HUES64 (cell line): Measurements from ENCODE around the gene PLCL1.

Experiments
- H3K27ac ChIP-seq: 2 replicates; pipeline ENCODE4 v1.7.0; 2013; ENCODE audit warnings: low read depth, low read length, inconsistent platforms
- H3K27me3 ChIP-seq: 2 replicates; pipeline ENCODE4 v1.6.1; 2013; ENCODE audit warnings: mild to moderate bottlenecking, low read length; ENCODE audit not compliant: insufficient read depth
- H3K36me3 ChIP-seq: 2 replicates; pipeline ENCODE4 v1.6.1; 2013; ENCODE audit warnings: mild to moderate bottlenecking, low read length; ENCODE audit not compliant: insufficient read depth
- H3K4me1 ChIP-seq: 2 replicates; pipeline ENCODE4 v1.6.1; 2013; ENCODE audit warnings: mild to moderate bottlenecking, low read length, moderate library complexity; ENCODE audit not compliant: insufficient read depth
- H3K4me3 ChIP-seq: 2 replicates; pipeline ENCODE4 v1.5.1; 2013; ENCODE audit warnings: mild to moderate bottlenecking, low read length, moderate library complexity
- H3K9ac ChIP-seq: 2 replicates; pipeline ENCODE4 v1.6.1; 2013; ENCODE audit warnings: mild to moderate bottlenecking, low read depth, low read length
- H3K9me3 ChIP-seq: 2 replicates; pipeline ENCODE4 v1.6.1; 2013; ENCODE audit warnings: low read depth, low read length; ENCODE audit not compliant: insufficient read depth
- WGBS: fragments of 150-250, 120-280 bp; methylation state at CpG from one replicate; pipeline ENCODE4 v1.1.7; 2013; ENCODE audit warnings: missing lambda C conversion rate; 5-methylcytosine and 5-hydroxymethylcytosine counted together

Gene PLCL1

GRCh38 chr2:197891897-197892442, 87.6 kb downstream of the PLCL1 start:
- H3K27ac ChIP-seq: no peak overlapping the region
- no peaks in the 10 kb centered on the region for H3K36me3 ChIP-seq
- H3K9ac ChIP-seq: no peak overlapping the region
- 88% methylated on average over 7 of the region's 7 CpGs for WGBS
- peaks cover 11% of the 10 kb centered on the region for H3K4me1 ChIP-seq
- H3K27me3 ChIP-seq: no peaks in the 10 kb centered on the region
- no peak overlapping the region for H3K4me3 ChIP-seq
- H3K9me3 ChIP-seq: no peaks in the 10 kb centered on the region

- no peaks in the 10 kb centered on the region for H3K36me3 ChIP-seq
- WGBS: 58% methylated on average over 6 of the region's 6 CpGs
Measured at GRCh38 chr2:197893403-197894177, 89.2 kb downstream of the PLCL1 start.

GRCh38 chr2:197894751-197895274, 90.4 kb downstream of the PLCL1 start:
- no peaks in the 10 kb centered on the region for H3K27me3 ChIP-seq
- 90% methylated on average over 1 of the region's 2 CpGs for WGBS

More at GRCh38 chr2:197893403-197894177, 89.2 kb downstream of the PLCL1 start:
- Histone ChIP-seq H3K4me1 (peaks cover 10% of the 10 kb centered on the region), H3K27me3 (no peaks in the 10 kb centered on the region), H3K4me3 (no peak overlapping the region), H3K27ac (no peak overlapping the region), H3K9ac (no peak overlapping the region), H3K9me3 (no peaks in the 10 kb centered on the region)

GRCh38 chr2:197897960-197898678, 93.7 kb downstream of the PLCL1 start:
- Histone ChIP-seq H3K4me1 (no peaks in the 10 kb centered on the region), H3K9me3 (no peaks in the 10 kb centered on the region), H3K27ac (no peak overlapping the region), H3K9ac (no peak overlapping the region), H3K4me3 (no peak overlapping the region), H3K36me3 (no peaks in the 10 kb centered on the region), H3K27me3 (no peaks in the 10 kb centered on the region)
- 95% methylated on average over 4 of the region's 4 CpGs for WGBS

More at GRCh38 chr2:197894751-197895274, 90.4 kb downstream of the PLCL1 start:
- no peak overlapping the region for H3K4me3 ChIP-seq
- H3K27ac ChIP-seq: no peak overlapping the region
- no peaks in the 10 kb centered on the region for H3K36me3 ChIP-seq
- no peaks in the 10 kb centered on the region for H3K4me1 ChIP-seq
- H3K9ac ChIP-seq: no peak overlapping the region
- no peaks in the 10 kb centered on the region for H3K9me3 ChIP-seq

- no peaks in the 10 kb centered on the region for H3K36me3 ChIP-seq
- H3K4me3 ChIP-seq: no peak overlapping the region
- no peak overlapping the region for H3K27ac ChIP-seq
- H3K9ac ChIP-seq: no peak overlapping the region
- 89% methylated on average over 2 of the region's 2 CpGs for WGBS
- no peaks in the 10 kb centered on the region for H3K4me1 ChIP-seq
- no peaks in the 10 kb centered on the region for H3K27me3 ChIP-seq
- H3K9me3 ChIP-seq: no peaks in the 10 kb centered on the region
Measured at GRCh38 chr2:197904446-197904845, 100.1 kb downstream of the PLCL1 start.

- Histone ChIP-seq H3K9ac (no peak overlapping the region), H3K36me3 (no peaks in the 10 kb centered on the region), H3K27me3 (no peaks in the 10 kb centered on the region), H3K9me3 (no peaks in the 10 kb centered on the region), H3K27ac (no peak overlapping the region), H3K4me3 (no peak overlapping the region), H3K4me1 (no peaks in the 10 kb centered on the region)
- 96% methylated on average over 3 of the region's 3 CpGs for WGBS
Measured at GRCh38 chr2:197908156-197908555, 103.8 kb downstream of the PLCL1 start.

- Histone ChIP-seq H3K9ac (no peak overlapping the region), H3K27me3 (no peaks in the 10 kb centered on the region), H3K4me1 (no peaks in the 10 kb centered on the region), H3K4me3 (no peak overlapping the region), H3K27ac (no peak overlapping the region), H3K36me3 (no peaks in the 10 kb centered on the region), H3K9me3 (no peaks in the 10 kb centered on the region)
- 93% methylated on average over 8 of the region's 8 CpGs for WGBS
Measured at GRCh38 chr2:197908990-197909776, 104.8 kb downstream of the PLCL1 start.

- Histone ChIP-seq H3K36me3 (no peaks in the 10 kb centered on the region), H3K9me3 (no peaks in the 10 kb centered on the region), H3K27ac (no peak overlapping the region), H3K9ac (no peak overlapping the region), H3K27me3 (no peaks in the 10 kb centered on the region), H3K4me3 (no peak overlapping the region), H3K4me1 (no peaks in the 10 kb centered on the region)
- 84% methylated on average over 3 of the region's 3 CpGs for WGBS
Measured at GRCh38 chr2:197911667-197912066, 107.3 kb downstream of the PLCL1 start.

- WGBS: 89% methylated on average over 3 of the region's 3 CpGs
- Histone ChIP-seq H3K9ac (no peak overlapping the region), H3K4me1 (no peaks in the 10 kb centered on the region), H3K36me3 (no peaks in the 10 kb centered on the region), H3K9me3 (no peaks in the 10 kb centered on the region), H3K4me3 (no peak overlapping the region), H3K27ac (no peak overlapping the region), H3K27me3 (no peaks in the 10 kb centered on the region)
Measured at GRCh38 chr2:197913084-197913483, 108.7 kb downstream of the PLCL1 start.

GRCh38 chr2:197914778-197915177, 110.4 kb downstream of the PLCL1 start:
- no peak overlapping the region for H3K9ac ChIP-seq
- WGBS: 83% methylated on average over 2 of the region's 2 CpGs

More at GRCh38 chr2:197914778-197915177, 110.4 kb downstream of the PLCL1 start:
- Histone ChIP-seq H3K4me1 (no peaks in the 10 kb centered on the region), H3K27me3 (no peaks in the 10 kb centered on the region), H3K27ac (no peak overlapping the region), H3K9me3 (no peaks in the 10 kb centered on the region), H3K36me3 (no peaks in the 10 kb centered on the region), H3K4me3 (no peak overlapping the region)
